Subcutaneous adipose tissue (tissue), 4 donors: Measurements from ENCODE around the gene GNAT2. TPM values are rescaled to one million over a fixed set of nuclear protein-coding genes. Genes with fewer than 3 reads are reported as not detected.

Experiments used
- total RNA-seq, 4 donors: library from RNA; depleted of rRNA; stranded (reverse); fragments of >200 nt; gene quantifications; one replicate each; pipeline ENCODE4 v1.1.0, GENCODE V29; 2016
- TF ChIP-seq, protein P1 (sequence below): fragments of 450-650 bp; IDR thresholded peaks from one replicate; pipeline ENCODE4 v1.5.1; 2016; ENCODE audit warnings: low read depth, mild to moderate bottlenecking, control low read depth, antibody characterized with exemption, moderate library complexity

The GNAT2 gene
- total RNA-seq, 4 donors from 2014 or later = not detected

GRCh38 chr1:109592916-109593315 is 26.5 kb downstream of the GNAT2 start:
- TF ChIP-seq, protein P1, sequence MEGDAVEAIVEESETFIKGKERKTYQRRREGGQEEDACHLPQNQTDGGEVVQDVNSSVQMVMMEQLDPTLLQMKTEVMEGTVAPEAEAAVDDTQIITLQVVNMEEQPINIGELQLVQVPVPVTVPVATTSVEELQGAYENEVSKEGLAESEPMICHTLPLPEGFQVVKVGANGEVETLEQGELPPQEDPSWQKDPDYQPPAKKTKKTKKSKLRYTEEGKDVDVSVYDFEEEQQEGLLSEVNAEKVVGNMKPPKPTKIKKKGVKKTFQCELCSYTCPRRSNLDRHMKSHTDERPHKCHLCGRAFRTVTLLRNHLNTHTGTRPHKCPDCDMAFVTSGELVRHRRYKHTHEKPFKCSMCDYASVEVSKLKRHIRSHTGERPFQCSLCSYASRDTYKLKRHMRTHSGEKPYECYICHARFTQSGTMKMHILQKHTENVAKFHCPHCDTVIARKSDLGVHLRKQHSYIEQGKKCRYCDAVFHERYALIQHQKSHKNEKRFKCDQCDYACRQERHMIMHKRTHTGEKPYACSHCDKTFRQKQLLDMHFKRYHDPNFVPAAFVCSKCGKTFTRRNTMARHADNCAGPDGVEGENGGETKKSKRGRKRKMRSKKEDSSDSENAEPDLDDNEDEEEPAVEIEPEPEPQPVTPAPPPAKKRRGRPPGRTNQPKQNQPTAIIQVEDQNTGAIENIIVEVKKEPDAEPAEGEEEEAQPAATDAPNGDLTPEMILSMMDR = no peak

DNA sequence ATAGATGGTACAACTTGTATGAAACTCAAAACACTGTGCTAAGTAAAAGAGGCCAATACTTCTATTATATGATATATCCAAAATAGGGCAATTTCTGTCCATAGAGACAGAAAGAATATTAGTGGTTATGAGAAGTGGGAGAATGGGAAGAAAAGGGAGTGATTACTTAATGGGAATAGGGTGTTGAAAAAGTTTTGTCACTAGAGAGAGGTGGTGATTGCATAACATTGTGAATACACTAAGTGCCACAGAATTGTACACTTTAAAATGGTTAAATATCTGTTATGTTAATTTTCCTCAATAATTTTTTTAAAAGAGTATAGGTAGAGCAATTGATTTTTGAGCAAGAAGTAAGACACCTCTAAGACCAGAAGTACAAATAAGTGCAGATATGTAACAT is 29.7 kb downstream of the GNAT2 start:
- TF ChIP-seq, protein P1 = no peak

DNA sequence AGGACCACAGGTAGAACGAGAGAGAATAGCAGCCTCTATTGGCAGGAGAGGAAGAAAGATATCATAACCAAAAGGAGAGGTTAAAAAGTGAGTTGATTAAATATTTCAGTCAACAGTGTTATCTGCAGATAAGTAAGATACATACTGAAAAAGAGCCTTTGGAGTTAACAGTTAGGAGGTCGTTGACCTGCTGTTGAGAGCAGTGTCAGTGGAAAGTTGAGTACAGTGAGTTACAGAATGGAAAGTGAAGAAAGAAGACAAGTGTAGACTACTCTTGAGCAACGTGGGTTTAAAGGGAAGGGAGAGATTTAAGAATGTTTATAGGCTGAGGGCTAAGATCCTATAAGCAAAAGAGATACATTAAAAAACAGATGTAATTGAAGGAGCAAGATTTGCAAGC is 30.2 kb downstream of the GNAT2 start:
- TF ChIP-seq, protein P1 = no peak

GRCh38 chr1:109586055-109586454 is 33.4 kb downstream of the GNAT2 start:
- TF ChIP-seq, protein P1 = no peak

GRCh38 chr1:109584766-109585165 is 34.6 kb downstream of the GNAT2 start:
- TF ChIP-seq, protein P1 = no peak

GRCh38 chr1:109582021-109582420 is 37.4 kb downstream of the GNAT2 start:
- TF ChIP-seq, protein P1 = no peak

DNA sequence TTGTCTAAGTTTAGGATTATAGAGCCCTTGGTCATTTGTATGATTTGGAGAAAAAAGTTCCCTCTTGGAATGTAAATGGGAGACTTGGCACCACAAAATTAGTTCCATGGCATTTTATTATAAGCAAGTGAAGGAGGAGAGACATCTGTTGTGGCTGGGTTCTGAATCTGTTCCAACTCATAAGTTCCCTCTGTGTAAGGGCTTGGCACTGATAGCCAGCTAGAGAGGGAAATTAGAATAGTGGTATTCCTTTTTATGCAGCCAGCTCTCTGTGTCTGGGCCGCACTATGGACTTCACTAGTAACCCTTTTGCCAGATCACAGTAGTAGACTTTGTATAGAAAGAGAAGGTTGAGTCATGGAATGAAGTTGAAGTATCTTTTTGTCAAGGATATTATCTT is 39.9 kb downstream of the GNAT2 start:
- TF ChIP-seq, protein P1 = no peak
